GM23338 (cell line): ENCODE results near the gene KCTD10. TPM values are rescaled to one million over a fixed set of nuclear protein-coding genes. Genes with fewer than 3 reads are reported as not detected.

Source experiments
- ATAC-seq: fragments of 200-7000 bp; cut with Tn5 transposase; 3 replicates; pipeline ENCODE4 v1.9.1; 2020
- DNase-seq: peaks from one replicate; pipeline ENCODE4 v3.0.0-alpha.2; 2015; ENCODE audit warnings: low spot score
- H2AFZ ChIP-seq: fragments of 200-600 bp; sonication (generic); 2 replicates; pipeline ENCODE4 v1.8.0; 2016; ENCODE audit warnings: antibody characterized with exemption, mild to moderate bottlenecking, moderate library complexity
- H3F3A ChIP-seq: fragments of 200-600 bp; sonication (generic); replicated peaks from 2 replicates; pipeline ENCODE4 v1.8.0; 2017; ENCODE audit warnings: antibody characterized with exemption, mixed run types, low read depth
- H3K27ac ChIP-seq: fragments of 200-600 bp; sonication (generic); 2 replicates; pipeline ENCODE4 v1.6.1; 2016; ENCODE audit warnings: low read depth
- H3K27me3 ChIP-seq: fragments of 200-600 bp; sonication (generic); 2 replicates; pipeline ENCODE4 v1.8.0; 2016; ENCODE audit warnings: mild to moderate bottlenecking, mixed run types, moderate library complexity; ENCODE audit not compliant: insufficient read depth
- H3K36me3 ChIP-seq: fragments of 200-600 bp; sonication (generic); 2 replicates; pipeline ENCODE4 v1.8.0; 2016; ENCODE audit warnings: mild to moderate bottlenecking; ENCODE audit not compliant: insufficient read depth
- H3K4me1 ChIP-seq: fragments of 200-600 bp; sonication (generic); 2 replicates; pipeline ENCODE4 v1.8.0; 2016; ENCODE audit warnings: mild to moderate bottlenecking, moderate library complexity; ENCODE audit not compliant: insufficient read depth
- H3K4me2 ChIP-seq: fragments of 200-600 bp; sonication (generic); 2 replicates; pipeline ENCODE4 v1.7.1; 2017; ENCODE audit warnings: mixed run types
- H3K4me3 ChIP-seq: fragments of 200-600 bp; sonication (generic); 2 replicates; pipeline ENCODE4 v1.6.1; 2016; ENCODE audit warnings: mixed run types
- H3K79me2 ChIP-seq: fragments of 200-600 bp; sonication (generic); replicated peaks from 2 replicates; pipeline ENCODE4 v1.8.0; 2017; ENCODE audit warnings: mild to moderate bottlenecking; ENCODE audit not compliant: insufficient read depth
- H3K9me2 ChIP-seq: fragments of 200-600 bp; sonication (generic); 2 replicates; pipeline ENCODE4 v1.8.0; 2017; ENCODE audit not compliant: insufficient read depth
- H4K20me1 ChIP-seq: fragments of 200-600 bp; sonication (generic); replicated peaks from 2 replicates; pipeline ENCODE4 v1.8.0; 2017; ENCODE audit warnings: mild to moderate bottlenecking; ENCODE audit not compliant: insufficient read depth
- H3K27ac Mint-ChIP-seq: 2 replicates; pipeline ENCODE4 v1.8.0; 2020; ENCODE audit warnings: inconsistent platforms, mild to moderate bottlenecking, moderate library complexity, mixed read lengths
- H3K27me3 Mint-ChIP-seq: 3 replicates; pipeline ENCODE4 v1.8.0; 2022; ENCODE audit warnings: low read depth, mild to moderate bottlenecking, moderate library complexity, mixed read lengths, inconsistent platforms; ENCODE audit not compliant: insufficient read depth, poor library complexity
- H3K36me3 Mint-ChIP-seq: 3 replicates; pipeline ENCODE4 v1.8.0; 2021; ENCODE audit warnings: low read depth, mild to moderate bottlenecking, inconsistent platforms, moderate library complexity, mixed read lengths
- H3K4me1 Mint-ChIP-seq: 3 replicates; pipeline ENCODE4 v1.8.0; 2020; ENCODE audit warnings: mild to moderate bottlenecking, inconsistent platforms, mixed read lengths
- H3K4me3 Mint-ChIP-seq: 3 replicates; pipeline ENCODE4 v1.8.0; 2021; ENCODE audit warnings: moderate library complexity, mild to moderate bottlenecking, inconsistent platforms, mixed read lengths
- H3K9me3 Mint-ChIP-seq: 3 replicates; pipeline ENCODE4 v1.8.0; 2020; ENCODE audit warnings: moderate library complexity, mild to moderate bottlenecking, inconsistent platforms, mixed read lengths
- CREB1 ChIP-seq: fragments of 250-450 bp; sonication (Bioruptor Pico); IDR thresholded peaks from 2 replicates; pipeline ENCODE4 v1.5.0; 2020; ENCODE audit warnings: low read depth, mild to moderate bottlenecking, moderate library complexity
- EZH2 ChIP-seq: fragments of 200-600 bp; sonication (generic); IDR thresholded peaks from one replicate; pipeline ENCODE4 v1.8.0; 2017; ENCODE audit warnings: antibody characterized with exemption, mild to moderate bottlenecking, low read depth; ENCODE audit not compliant: unreplicated experiment
- EZH2phosphoT487 ChIP-seq: fragments of 200-600 bp; sonication (generic); IDR thresholded peaks from one replicate; pipeline ENCODE4 v1.8.1; 2018; ENCODE audit warnings: antibody characterized with exemption; ENCODE audit not compliant: unreplicated experiment
- POLR2AphosphoS5 ChIP-seq: IDR thresholded peaks from 2 replicates; pipeline ENCODE4 v1.6.1; 2016; ENCODE audit warnings: antibody characterized with exemption, low read depth
- STAT1 ChIP-seq: IDR thresholded peaks from one replicate; pipeline ENCODE4 v1.6.1; 2016; ENCODE audit warnings: antibody characterized with exemption; ENCODE audit not compliant: unreplicated experiment
- ZNF114 ChIP-seq: fragments of 250-450 bp; sonication (Bioruptor Pico); IDR thresholded peaks from 2 replicates; pipeline ENCODE4 v1.5.0; 2020; ENCODE audit warnings: mild to moderate bottlenecking, moderate library complexity
- ZNF331 ChIP-seq: fragments of 250-450 bp; sonication (Bioruptor Pico); IDR thresholded peaks from 2 replicates; pipeline ENCODE4 v1.5.0; 2020; ENCODE audit warnings: low read depth, mild to moderate bottlenecking, moderate library complexity
- polyA plus RNA-seq: library from polyadenylated mRNA; unstranded; fragments of >200 nt; fragmentation: Nextera tagmentation; extraction: Ambion mirVana; gene quantifications from 2 replicates; pipeline ENCODE4 v1.2.1, GENCODE V29; 2016
- total RNA-seq: library from RNA; depleted of rRNA; stranded (reverse); fragments of >200 nt; shearing (Covaris generic); gene quantifications from 2 replicates; pipeline ENCODE4 v1.2.3, GENCODE V29; 2014
- TF ChIP-seq, protein P1 (sequence below): fragments of 250-450 bp; sonication (Bioruptor Pico); IDR thresholded peaks from 2 replicates; pipeline ENCODE4 v1.5.0; 2020; ENCODE audit warnings: mild to moderate bottlenecking, moderate library complexity
- TF ChIP-seq, protein P2 (sequence below), 2 experiments: fragments of 200-600 bp in 1 of 2; sonication (generic) in 1 of 2; conservative IDR thresholded peaks; 2 replicates each; pipeline versions ENCODE4 v1.5.1 to v1.6.1; 2016 to 2017; ENCODE audit warnings: antibody characterized with exemption in 2 of 2, low read depth in 2 of 2, mild to moderate bottlenecking in 2 of 2, moderate library complexity in 1 of 2
- TF ChIP-seq, protein P3 (sequence below): IDR thresholded peaks from 2 replicates; pipeline ENCODE4 v1.6.1; 2016; ENCODE audit warnings: antibody characterized with exemption

Gene KCTD10
- total and polyA plus RNA-seq, 2 experiments from 2014 or later: 15.8 to 45.2 TPM

DNA sequence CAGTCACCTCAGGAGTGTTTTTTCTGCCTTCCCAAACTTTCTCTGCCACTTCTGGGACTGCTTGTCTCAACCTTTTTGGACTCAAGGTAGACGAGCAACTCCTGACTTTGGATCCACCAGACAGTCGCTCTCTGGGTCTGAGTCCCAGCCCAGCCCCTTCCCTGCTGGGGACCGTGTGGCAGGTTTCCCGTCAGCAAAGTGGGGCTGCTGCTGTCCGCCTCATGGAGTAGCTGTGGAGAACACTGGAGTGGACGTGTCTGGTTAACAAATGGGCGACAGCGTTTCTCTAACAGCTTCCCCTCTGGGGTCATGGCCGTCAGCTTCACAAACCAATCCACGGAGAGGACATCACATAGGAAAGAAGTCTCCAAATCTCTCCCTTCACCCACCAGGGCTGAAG lies 54.8 kb downstream of the KCTD10 start (continued):
- TF ChIP-seq, protein P1, sequence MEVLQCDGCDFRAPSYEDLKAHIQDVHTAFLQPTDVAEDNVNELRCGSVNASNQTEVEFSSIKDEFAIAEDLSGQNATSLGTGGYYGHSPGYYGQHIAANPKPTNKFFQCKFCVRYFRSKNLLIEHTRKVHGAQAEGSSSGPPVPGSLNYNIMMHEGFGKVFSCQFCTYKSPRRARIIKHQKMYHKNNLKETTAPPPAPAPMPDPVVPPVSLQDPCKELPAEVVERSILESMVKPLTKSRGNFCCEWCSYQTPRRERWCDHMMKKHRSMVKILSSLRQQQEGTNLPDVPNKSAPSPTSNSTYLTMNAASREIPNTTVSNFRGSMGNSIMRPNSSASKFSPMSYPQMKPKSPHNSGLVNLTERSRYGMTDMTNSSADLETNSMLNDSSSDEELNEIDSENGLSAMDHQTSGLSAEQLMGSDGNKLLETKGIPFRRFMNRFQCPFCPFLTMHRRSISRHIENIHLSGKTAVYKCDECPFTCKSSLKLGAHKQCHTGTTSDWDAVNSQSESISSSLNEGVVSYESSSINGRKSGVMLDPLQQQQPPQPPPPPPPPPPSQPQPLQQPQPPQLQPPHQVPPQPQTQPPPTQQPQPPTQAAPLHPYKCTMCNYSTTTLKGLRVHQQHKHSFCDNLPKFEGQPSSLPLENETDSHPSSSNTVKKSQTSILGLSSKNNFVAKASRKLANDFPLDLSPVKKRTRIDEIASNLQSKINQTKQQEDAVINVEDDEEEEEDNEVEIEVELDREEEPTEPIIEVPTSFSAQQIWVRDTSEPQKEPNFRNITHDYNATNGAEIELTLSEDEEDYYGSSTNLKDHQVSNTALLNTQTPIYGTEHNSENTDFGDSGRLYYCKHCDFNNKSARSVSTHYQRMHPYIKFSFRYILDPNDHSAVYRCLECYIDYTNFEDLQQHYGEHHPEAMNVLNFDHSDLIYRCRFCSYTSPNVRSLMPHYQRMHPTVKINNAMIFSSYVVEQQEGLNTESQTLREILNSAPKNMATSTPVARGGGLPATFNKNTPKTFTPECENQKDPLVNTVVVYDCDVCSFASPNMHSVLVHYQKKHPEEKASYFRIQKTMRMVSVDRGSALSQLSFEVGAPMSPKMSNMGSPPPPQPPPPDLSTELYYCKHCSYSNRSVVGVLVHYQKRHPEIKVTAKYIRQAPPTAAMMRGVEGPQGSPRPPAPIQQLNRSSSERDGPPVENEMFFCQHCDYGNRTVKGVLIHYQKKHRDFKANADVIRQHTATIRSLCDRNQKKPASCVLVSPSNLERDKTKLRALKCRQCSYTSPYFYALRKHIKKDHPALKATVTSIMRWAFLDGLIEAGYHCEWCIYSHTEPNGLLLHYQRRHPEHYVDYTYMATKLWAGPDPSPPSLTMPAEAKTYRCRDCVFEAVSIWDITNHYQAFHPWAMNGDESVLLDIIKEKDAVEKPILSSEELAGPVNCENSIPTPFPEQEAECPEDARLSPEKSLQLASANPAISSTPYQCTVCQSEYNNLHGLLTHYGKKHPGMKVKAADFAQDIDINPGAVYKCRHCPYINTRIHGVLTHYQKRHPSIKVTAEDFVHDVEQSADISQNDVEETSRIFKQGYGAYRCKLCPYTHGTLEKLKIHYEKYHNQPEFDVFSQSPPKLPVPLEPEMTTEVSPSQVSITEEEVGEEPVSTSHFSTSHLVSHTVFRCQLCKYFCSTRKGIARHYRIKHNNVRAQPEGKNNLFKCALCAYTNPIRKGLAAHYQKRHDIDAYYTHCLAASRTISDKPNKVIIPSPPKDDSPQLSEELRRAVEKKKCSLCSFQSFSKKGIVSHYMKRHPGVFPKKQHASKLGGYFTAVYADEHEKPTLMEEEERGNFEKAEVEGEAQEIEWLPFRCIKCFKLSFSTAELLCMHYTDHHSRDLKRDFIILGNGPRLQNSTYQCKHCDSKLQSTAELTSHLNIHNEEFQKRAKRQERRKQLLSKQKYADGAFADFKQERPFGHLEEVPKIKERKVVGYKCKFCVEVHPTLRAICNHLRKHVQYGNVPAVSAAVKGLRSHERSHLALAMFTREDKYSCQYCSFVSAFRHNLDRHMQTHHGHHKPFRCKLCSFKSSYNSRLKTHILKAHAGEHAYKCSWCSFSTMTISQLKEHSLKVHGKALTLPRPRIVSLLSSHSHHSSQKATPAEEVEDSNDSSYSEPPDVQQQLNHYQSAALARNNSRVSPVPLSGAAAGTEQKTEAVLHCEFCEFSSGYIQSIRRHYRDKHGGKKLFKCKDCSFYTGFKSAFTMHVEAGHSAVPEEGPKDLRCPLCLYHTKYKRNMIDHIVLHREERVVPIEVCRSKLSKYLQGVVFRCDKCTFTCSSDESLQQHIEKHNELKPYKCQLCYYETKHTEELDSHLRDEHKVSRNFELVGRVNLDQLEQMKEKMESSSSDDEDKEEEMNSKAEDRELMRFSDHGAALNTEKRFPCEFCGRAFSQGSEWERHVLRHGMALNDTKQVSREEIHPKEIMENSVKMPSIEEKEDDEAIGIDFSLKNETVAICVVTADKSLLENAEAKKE: no peak
- TF ChIP-seq, protein P2, sequence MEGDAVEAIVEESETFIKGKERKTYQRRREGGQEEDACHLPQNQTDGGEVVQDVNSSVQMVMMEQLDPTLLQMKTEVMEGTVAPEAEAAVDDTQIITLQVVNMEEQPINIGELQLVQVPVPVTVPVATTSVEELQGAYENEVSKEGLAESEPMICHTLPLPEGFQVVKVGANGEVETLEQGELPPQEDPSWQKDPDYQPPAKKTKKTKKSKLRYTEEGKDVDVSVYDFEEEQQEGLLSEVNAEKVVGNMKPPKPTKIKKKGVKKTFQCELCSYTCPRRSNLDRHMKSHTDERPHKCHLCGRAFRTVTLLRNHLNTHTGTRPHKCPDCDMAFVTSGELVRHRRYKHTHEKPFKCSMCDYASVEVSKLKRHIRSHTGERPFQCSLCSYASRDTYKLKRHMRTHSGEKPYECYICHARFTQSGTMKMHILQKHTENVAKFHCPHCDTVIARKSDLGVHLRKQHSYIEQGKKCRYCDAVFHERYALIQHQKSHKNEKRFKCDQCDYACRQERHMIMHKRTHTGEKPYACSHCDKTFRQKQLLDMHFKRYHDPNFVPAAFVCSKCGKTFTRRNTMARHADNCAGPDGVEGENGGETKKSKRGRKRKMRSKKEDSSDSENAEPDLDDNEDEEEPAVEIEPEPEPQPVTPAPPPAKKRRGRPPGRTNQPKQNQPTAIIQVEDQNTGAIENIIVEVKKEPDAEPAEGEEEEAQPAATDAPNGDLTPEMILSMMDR (conservative IDR thresholded peaks at IDR 0.05; ENCODE audit: low read depth in 2 of 2): no peak
- no peak for TF ChIP-seq EZH2phosphoT487

DNA sequence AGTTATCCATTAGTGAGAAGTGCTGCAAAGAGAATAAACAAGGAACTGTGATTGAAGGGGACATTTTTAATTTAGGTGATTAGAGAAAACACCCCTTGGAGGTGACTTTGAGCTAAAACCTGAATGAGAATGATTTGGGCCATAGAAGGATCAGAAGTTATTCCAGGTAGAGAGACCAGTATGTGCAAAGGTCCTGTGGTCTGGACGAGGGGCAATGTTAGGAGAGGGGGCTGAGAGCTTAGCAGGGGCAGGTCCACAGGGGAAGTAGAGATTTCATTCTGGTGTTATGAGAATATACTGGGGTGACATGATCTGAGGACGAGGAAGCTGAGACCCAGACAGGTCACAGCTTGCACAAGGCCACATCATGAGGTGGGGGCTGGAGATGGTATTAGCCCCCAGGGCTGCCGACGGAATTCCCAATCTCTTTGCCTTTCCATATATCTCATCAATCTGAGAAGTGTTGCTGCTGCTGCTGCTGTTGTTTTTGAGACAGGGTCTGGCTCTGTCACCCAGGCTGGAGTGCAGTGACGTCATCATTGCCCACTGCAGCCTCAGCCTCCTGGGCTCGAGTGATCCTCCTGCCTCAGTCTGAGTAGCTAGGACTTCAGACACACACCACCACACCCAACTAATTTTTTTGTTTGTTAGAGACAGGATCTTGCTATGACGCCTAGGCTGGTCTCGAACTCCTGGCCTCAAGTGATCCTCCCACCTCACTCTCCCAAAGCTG lies 55.6 kb downstream of the KCTD10 start:
- H3K4me1 Mint-ChIP-seq: no peaks in the 10 kb centered on the region
- Histone ChIP-seq H3K79me2 (no peaks in the 10 kb centered on the region), H3K27ac (no peak overlapping the region), H3K36me3 (no peaks in the 10 kb centered on the region), H3K4me1 (no peaks in the 10 kb centered on the region), H3K9me2 (no peaks in the 10 kb centered on the region), H3F3A (no peaks in the 10 kb centered on the region), H3K4me3 (no peak overlapping the region), H3K4me2 (no peak overlapping the region), H2AFZ (no peak overlapping the region), H4K20me1 (no peaks in the 10 kb centered on the region; the same call in 1 of the 2 replicates), H3K27me3 (no peaks in the 10 kb centered on the region)
- H3K27ac Mint-ChIP-seq: no peak overlapping the region
- peaks cover 5% of the 10 kb centered on the region for H3K27me3 Mint-ChIP-seq
- DNase-seq (no peak), ATAC-seq (no peak)
- H3K36me3 Mint-ChIP-seq: no peaks in the 10 kb centered on the region
- no peak overlapping the region for H3K4me3 Mint-ChIP-seq
- peaks cover 2% of the 10 kb centered on the region; the same call in 1 of the 3 replicates for H3K9me3 Mint-ChIP-seq
- TF ChIP-seq, protein P3, sequence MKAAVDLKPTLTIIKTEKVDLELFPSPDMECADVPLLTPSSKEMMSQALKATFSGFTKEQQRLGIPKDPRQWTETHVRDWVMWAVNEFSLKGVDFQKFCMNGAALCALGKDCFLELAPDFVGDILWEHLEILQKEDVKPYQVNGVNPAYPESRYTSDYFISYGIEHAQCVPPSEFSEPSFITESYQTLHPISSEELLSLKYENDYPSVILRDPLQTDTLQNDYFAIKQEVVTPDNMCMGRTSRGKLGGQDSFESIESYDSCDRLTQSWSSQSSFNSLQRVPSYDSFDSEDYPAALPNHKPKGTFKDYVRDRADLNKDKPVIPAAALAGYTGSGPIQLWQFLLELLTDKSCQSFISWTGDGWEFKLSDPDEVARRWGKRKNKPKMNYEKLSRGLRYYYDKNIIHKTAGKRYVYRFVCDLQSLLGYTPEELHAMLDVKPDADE: no peak
- TF ChIP-seq, protein P2 (conservative IDR thresholded peaks at IDR 0.05; ENCODE audit: low read depth in 2 of 2): no peak
- TF ChIP-seq ZNF331 (no peak), CREB1 (CRISPR knock-in tag) (no peak), POLR2AphosphoS5 (no peak), EZH2 (no peak), STAT1 (no peak), ZNF114 (CRISPR knock-in tag) (no peak)
